Measurements from ENCODE around the gene TANK.
"Not testable (repeated sequence)": the region's sequence is repeated elsewhere in the genome, so short reads cannot be mapped to it uniquely, and the experiment has no call there.

TANK gene

DNA sequence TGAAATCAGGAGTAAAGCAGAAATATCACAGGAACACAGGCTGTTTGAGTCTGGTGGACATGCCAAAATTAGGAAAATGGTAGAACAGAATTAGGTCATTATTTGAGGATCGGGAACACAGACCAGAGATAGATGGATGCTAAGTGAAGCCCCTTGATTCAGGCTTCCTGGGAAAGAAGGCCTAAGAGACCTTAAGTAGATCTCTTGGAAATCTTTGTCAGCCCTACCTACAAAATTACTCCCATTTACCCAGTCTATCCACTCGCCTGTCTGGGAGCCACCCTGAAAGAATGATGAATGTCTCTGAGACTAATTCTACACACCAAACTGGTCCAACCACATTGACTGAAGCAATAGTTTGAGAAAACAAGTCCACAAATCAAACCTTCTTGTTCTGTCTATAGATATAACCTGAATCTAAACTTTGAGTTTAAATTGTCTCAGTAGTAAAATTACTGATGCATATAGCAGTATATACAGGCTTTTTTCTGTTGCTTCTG is 36.6 kb upstream of the TANK start:
- TF ChIP-seq CTCF (IDR thresholded peaks at IDR 0.05; ENCODE audit: control insufficient read depth, extremely low read depth, insufficient read depth) = no peak
- H3K4me3 ChIP-seq (ENCODE audit: low read depth, low read length) = no peak overlapping the region
- peak; percentile 18 for DNase-seq (ENCODE audit: low read depth)

DNA sequence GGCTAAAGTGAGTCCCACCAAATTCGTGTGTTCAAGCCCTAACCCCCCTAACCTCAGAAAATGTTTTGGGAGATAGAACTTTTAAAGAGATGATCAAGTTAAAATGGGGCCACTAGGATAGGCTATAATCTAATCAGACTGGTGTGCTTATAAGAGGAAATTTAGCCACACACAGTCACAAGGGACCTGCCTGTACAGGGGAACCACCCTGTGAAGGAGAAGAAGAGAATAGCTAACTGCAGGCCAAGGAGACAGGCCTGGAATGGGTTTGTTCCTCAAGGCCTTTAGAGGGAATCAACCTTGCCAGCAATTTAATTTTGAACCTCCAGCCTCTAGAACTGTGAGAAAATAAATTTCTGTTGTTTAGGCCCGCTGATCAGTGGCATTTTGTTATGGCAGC is 36.0 kb upstream of the TANK start:
- DNase-seq (ENCODE audit: low read depth) = no peak
- no peak for TF ChIP-seq CTCF (IDR thresholded peaks at IDR 0.05; ENCODE audit: control insufficient read depth, extremely low read depth, insufficient read depth)
- no peak overlapping the region for H3K4me3 ChIP-seq (ENCODE audit: low read depth, low read length)

GRCh38 chr2:161128885-161129284 is 31.3 kb upstream of the TANK start:
- H3K4me3 ChIP-seq (ENCODE audit: low read depth, low read length) = no peak overlapping the region
- DNase-seq (ENCODE audit: low read depth) = peak; percentile 23
- no peak for TF ChIP-seq CTCF (IDR thresholded peaks at IDR 0.05; ENCODE audit: control insufficient read depth, extremely low read depth, insufficient read depth)

DNA sequence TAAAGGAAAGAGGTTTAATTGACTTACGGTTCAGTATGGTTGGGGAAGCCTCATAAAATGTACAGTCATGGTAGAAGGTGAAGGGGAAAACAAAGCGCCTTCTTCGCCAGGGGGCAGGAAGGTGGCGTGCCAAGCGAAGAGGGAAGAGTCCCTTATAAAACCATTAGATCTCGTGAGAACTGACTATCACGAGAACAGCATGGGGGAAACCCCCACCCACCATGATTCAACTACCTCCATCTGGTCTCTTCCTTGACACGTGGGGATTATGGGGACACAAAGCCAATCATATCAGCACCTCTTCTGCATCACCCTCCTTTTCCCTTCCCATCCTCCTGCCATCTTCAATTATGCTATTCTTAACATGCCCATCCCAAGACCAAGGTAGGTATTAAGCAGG is 29.9 kb upstream of the TANK start:
- no peak overlapping the region for H3K4me3 ChIP-seq (ENCODE audit: low read depth, low read length)
- DNase-seq (ENCODE audit: low read depth) = no peak

DNA sequence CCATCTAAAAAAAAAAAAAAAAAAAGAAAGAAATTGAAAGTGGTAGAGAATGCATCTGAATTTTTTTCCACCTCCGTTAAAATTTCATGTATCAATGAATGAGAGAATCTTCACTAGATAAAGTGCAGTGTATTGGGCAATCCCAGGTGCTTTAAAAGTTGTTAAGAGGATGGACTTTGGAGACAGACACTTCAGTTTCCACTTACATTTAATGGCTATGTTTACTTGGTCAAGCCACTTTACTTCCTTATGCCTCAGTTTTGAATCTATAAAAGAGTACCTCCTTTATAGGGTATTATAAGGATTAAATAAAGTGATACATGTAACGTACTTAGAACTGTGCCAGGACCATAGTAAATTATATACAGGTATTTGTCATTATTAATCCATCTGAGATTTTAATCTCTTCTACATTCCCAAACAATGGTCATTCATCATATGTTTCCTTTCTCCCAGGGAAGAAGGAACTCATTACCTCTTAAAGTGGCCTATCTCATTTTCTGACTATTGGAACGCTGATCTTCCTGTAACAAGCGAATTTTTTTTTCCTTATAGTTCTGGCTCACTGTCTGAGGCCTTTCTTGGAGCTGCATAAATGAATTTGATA is 29.1 kb upstream of the TANK start:
- no peak for TF ChIP-seq CTCF (IDR thresholded peaks at IDR 0.05; ENCODE audit: control insufficient read depth, extremely low read depth, insufficient read depth)
- peak; percentile 65 for DNase-seq (ENCODE audit: low read depth)
- no peak overlapping the region for H3K4me3 ChIP-seq (ENCODE audit: low read depth, low read length)

More for the DNA sequence above, 29.9 kb upstream of the TANK start:
- no peak for TF ChIP-seq CTCF (IDR thresholded peaks at IDR 0.05; ENCODE audit: control insufficient read depth, extremely low read depth, insufficient read depth)

- TF ChIP-seq CTCF (IDR thresholded peaks at IDR 0.05; ENCODE audit: control insufficient read depth, extremely low read depth, insufficient read depth) = no peak
- no peak for DNase-seq (ENCODE audit: low read depth)
- no peak overlapping the region for H3K4me3 ChIP-seq (ENCODE audit: low read depth, low read length)
Observed at GRCh38 chr2:161131804-161132203, 28.4 kb upstream of the TANK start.

DNA sequence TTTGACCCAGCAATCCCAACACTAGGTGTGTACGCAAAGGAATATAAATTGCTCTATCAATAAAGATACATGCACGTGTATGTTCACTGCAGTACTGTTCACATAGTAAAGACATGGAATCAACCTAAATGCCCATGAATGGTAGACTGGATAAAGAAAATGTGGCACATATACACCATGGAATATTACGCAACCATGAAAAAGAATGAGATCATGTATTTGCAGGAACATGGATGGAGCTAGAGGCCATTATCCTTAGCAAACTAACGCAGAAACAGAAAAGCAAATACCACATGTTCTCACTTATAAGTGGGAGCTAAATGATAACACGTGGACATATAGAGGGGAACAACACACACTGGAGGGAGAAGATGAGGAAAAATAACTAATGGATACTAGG is 27.8 kb upstream of the TANK start:
- not testable (repeated sequence) for H3K4me3 ChIP-seq (ENCODE audit: low read depth, low read length); DNase-seq (ENCODE audit: low read depth)
